Neural crest cell (in vitro differentiated cells): Measurements from ENCODE around the gene CCDC28B. TPM values are rescaled to one million over a fixed set of nuclear protein-coding genes. Genes with fewer than 3 reads are reported as not detected.

Source experiments
- DNase-seq: peaks from one replicate; pipeline ENCODE4 v3.0.0; 2021; ENCODE audit warnings: low read depth, mixed read lengths, low spot score
- H3K27ac Mint-ChIP-seq: one replicate; pipeline ENCODE4 v1.8.0; 2021; ENCODE audit warnings: mild to moderate bottlenecking, mixed read lengths; ENCODE audit not compliant: unreplicated experiment
- H3K27me3 Mint-ChIP-seq: 2 replicates; pipeline ENCODE4 v1.8.0; 2021; ENCODE audit warnings: low read depth, mild to moderate bottlenecking, mixed read lengths
- H3K36me3 Mint-ChIP-seq: 2 replicates; pipeline ENCODE4 v1.8.0; 2021; ENCODE audit warnings: low read depth, mild to moderate bottlenecking, mixed read lengths
- H3K4me1 Mint-ChIP-seq: 2 replicates; pipeline ENCODE4 v1.8.0; 2021; ENCODE audit warnings: mixed read lengths
- H3K4me3 Mint-ChIP-seq: one replicate; pipeline ENCODE4 v1.8.0; 2021; ENCODE audit warnings: mild to moderate bottlenecking, mixed read lengths
- H3K9me3 Mint-ChIP-seq: 2 replicates; pipeline ENCODE4 v1.8.0; 2021; ENCODE audit warnings: mixed read lengths
- CTCF ChIP-seq: fragments of 200-600 bp; sonication (generic); conservative IDR thresholded peaks from 2 replicates; pipeline ENCODE4 v1.5.0; 2021; ENCODE audit warnings: antibody characterized with exemption, mild to moderate bottlenecking
- total RNA-seq: library from RNA; stranded (reverse); gene quantifications from 2 replicates; pipeline ENCODE4 v1.2.1, GENCODE V29; 2021

CCDC28B gene
- total RNA-seq, 1 donor from 2014 or later, result 21.2 TPM

- Mint-ChIP-seq H3K27ac (no peak overlapping the region), H3K27me3 (no peaks in the 10 kb centered on the region), H3K36me3 (no peaks in the 10 kb centered on the region), H3K9me3 (no peaks in the 10 kb centered on the region), H3K4me1 (peaks cover 32% of the 10 kb centered on the region), H3K4me3 (peak overlapping the region; percentile 89)
- no peak for TF ChIP-seq CTCF
- DNase-seq, result no peak
Measured at GRCh38 chr1:32239790-32240139, 39.4 kb downstream of the CCDC28B start.

- Mint-ChIP-seq H3K27ac (no peak overlapping the region), H3K27me3 (no peaks in the 10 kb centered on the region), H3K4me1 (peaks cover 32% of the 10 kb centered on the region), H3K36me3 (no peaks in the 10 kb centered on the region), H3K9me3 (no peaks in the 10 kb centered on the region), H3K4me3 (peak overlapping the region; percentile 89)
- peak; percentile 33 for TF ChIP-seq CTCF
- DNase-seq, result peak; percentile 51
Measured at GRCh38 chr1:32240140-32240951, 40.0 kb downstream of the CCDC28B start.

DNA sequence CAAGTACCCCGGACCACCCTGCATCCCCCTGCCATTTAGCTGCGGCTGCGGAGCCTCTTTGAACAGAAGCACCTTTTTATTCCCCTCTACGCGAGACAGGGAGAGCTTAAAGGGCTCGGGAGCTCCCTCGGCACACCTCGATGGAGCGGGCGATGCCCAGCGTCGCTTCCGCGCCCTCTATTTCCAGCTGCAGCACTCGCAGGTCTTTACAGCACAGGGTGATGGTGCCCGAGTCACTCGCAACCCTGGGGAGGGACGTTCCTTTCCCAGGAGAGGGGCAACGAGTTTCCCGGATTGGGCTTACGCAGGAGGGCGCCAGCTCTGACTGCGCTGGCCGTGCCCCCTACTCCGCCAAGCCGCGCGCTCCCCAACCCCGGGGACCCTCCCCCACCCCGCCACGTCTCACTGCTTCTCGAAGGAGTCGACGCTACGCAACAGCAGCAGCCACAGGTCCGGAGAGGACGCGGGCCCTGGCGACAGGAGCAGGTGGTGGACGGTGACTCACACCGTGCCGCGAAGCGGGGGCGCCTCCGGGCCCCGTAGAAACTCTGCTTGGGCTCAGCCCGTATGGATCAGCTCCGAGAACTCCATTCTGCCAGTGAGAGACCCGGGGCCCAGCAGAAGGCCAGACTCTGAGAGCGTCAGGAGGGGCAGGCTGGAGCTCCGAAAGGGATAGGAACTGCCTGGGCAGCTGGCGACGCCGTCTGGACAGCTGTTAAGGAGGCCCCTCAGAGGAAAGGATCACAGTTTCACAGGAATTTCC lies 40.8 kb downstream of the CCDC28B start:
- DNase-seq, result peak; percentile 28
- peak overlapping the region; percentile 89 for H3K4me3 Mint-ChIP-seq
- no peaks in the 10 kb centered on the region for H3K9me3 Mint-ChIP-seq
- TF ChIP-seq CTCF, result no peak
- peaks cover 32% of the 10 kb centered on the region for H3K4me1 Mint-ChIP-seq
- no peaks in the 10 kb centered on the region for H3K36me3 Mint-ChIP-seq
- no peak overlapping the region for H3K27ac Mint-ChIP-seq
- H3K27me3 Mint-ChIP-seq, result no peaks in the 10 kb centered on the region

GRCh38 chr1:32242341-32242851 lies 42.0 kb downstream of the CCDC28B start:
- Mint-ChIP-seq H3K27ac (no peak overlapping the region), H3K27me3 (no peaks in the 10 kb centered on the region)
- DNase-seq, result no peak

DNA sequence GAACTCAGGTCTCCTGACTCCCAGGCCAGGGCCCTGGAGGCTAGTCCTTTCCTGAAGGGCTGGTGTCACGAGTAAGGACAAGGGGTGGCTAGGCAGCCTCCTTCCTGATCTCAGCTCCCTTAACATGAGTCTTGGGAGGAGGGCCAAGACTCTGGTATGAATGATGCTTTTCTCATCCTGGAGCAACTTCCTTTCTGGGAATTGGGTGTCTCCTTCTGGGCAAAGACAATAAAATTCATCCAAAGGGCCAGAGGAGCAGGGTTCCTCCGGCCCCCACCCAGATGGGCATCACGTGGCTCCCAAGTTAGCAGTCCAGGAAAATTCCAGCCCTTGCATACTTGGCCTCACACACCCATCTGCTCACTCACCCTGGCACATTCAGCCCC lies 46.5 kb downstream of the CCDC28B start, which contains the start of gene FAM167B:
Gene FAM167B, plus strand, starts transcription at position 335 of the 386 bp plus-strand sequence. CDS start 200 bp downstream, outside the sequence.
- H3K36me3 Mint-ChIP-seq, result no peaks in the 10 kb centered on the region
- peak within 1 kb of the TSS; percentile 69 for H3K27ac Mint-ChIP-seq
- peak within 1 kb of the TSS; percentile 25 for H3K4me3 Mint-ChIP-seq
- peaks cover 29% of the 10 kb centered on the region for H3K4me1 Mint-ChIP-seq
- DNase-seq, result no peak
- TF ChIP-seq CTCF, result no peak
- H3K27me3 Mint-ChIP-seq, result peaks cover 4% of the 10 kb centered on the region
- H3K9me3 Mint-ChIP-seq, result no peaks in the 10 kb centered on the region

More at GRCh38 chr1:32242341-32242851, 42.0 kb downstream of the CCDC28B start:
- H3K36me3 Mint-ChIP-seq, result no peaks in the 10 kb centered on the region
- no peak for TF ChIP-seq CTCF
- H3K9me3 Mint-ChIP-seq, result no peaks in the 10 kb centered on the region
- peaks cover 32% of the 10 kb centered on the region for H3K4me1 Mint-ChIP-seq
- H3K4me3 Mint-ChIP-seq, result peak overlapping the region; percentile 89
